WERI-Rb-1 (cell line): ENCODE measurements around the gene TRERF1.

ENCODE experiments used
- DNase-seq: peaks from one replicate; pipeline ENCODE4 v3.0.0-alpha.2; 2020
- H3K27ac ChIP-seq: fragments of 250-450 bp; sonication (Bioruptor Pico); 2 replicates; pipeline ENCODE4 v1.5.1; 2020; ENCODE audit warnings: mild to moderate bottlenecking, moderate library complexity
- H3K27me3 ChIP-seq: fragments of 250-450 bp; sonication (Bioruptor Pico); 2 replicates; pipeline ENCODE4 v1.5.1; 2021; ENCODE audit warnings: mild to moderate bottlenecking, low read depth, moderate library complexity; ENCODE audit not compliant: insufficient read depth, severe bottlenecking
- H3K36me3 ChIP-seq: fragments of 250-450 bp; sonication (Bioruptor Pico); 2 replicates; pipeline ENCODE4 v1.5.1; 2020; ENCODE audit warnings: mild to moderate bottlenecking, moderate library complexity
- H3K4me3 ChIP-seq: 2 replicates; pipeline ENCODE4 v1.5.1; 2011; ENCODE audit warnings: low read depth, mild to moderate bottlenecking, control low read depth, low read length
- H3K9me3 ChIP-seq: fragments of 250-450 bp; sonication (Bioruptor Pico); 2 replicates; pipeline ENCODE4 v1.5.1; 2021; ENCODE audit warnings: mild to moderate bottlenecking, moderate library complexity; ENCODE audit not compliant: severe bottlenecking
- TF ChIP-seq, protein P1 (sequence below): IDR thresholded peaks from 2 replicates; pipeline ENCODE4 v1.5.1; 2011; ENCODE audit warnings: low read depth, mild to moderate bottlenecking, control low read depth, inconsistent platforms, low read length

TRERF1 gene

GRCh38 chr6:42419490-42420280, 32.0 kb downstream of the TRERF1 start:
- TF ChIP-seq, protein P1, sequence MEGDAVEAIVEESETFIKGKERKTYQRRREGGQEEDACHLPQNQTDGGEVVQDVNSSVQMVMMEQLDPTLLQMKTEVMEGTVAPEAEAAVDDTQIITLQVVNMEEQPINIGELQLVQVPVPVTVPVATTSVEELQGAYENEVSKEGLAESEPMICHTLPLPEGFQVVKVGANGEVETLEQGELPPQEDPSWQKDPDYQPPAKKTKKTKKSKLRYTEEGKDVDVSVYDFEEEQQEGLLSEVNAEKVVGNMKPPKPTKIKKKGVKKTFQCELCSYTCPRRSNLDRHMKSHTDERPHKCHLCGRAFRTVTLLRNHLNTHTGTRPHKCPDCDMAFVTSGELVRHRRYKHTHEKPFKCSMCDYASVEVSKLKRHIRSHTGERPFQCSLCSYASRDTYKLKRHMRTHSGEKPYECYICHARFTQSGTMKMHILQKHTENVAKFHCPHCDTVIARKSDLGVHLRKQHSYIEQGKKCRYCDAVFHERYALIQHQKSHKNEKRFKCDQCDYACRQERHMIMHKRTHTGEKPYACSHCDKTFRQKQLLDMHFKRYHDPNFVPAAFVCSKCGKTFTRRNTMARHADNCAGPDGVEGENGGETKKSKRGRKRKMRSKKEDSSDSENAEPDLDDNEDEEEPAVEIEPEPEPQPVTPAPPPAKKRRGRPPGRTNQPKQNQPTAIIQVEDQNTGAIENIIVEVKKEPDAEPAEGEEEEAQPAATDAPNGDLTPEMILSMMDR, result no peak
- Histone ChIP-seq H3K27me3 (no peaks in the 10 kb centered on the region), H3K27ac (no peak overlapping the region), H3K36me3 (no peaks in the 10 kb centered on the region), H3K4me3 (no peak overlapping the region), H3K9me3 (no peaks in the 10 kb centered on the region)
- DNase-seq, result no peak

DNA sequence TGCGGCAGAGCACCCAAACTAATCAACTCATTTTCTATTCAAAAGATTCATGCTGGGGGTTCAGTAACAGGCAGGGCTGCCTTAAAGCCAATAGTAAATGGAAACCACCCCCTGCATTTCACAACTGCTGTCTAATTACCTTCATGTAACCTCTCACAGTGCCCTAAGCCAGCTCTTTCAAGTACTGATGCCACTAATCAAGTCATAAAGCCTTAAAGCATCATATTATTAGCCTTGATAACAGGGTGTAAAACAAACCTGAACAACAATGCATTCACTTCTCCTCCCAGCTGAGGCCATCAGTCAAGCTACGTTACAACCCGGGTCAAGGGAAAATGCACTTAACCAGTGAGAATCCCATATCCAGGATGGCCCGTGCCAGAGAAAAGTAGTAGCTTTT, 33.0 kb downstream of the TRERF1 start:
- TF ChIP-seq, protein P1, result no peak
- no peaks in the 10 kb centered on the region for H3K27me3 ChIP-seq

DNA sequence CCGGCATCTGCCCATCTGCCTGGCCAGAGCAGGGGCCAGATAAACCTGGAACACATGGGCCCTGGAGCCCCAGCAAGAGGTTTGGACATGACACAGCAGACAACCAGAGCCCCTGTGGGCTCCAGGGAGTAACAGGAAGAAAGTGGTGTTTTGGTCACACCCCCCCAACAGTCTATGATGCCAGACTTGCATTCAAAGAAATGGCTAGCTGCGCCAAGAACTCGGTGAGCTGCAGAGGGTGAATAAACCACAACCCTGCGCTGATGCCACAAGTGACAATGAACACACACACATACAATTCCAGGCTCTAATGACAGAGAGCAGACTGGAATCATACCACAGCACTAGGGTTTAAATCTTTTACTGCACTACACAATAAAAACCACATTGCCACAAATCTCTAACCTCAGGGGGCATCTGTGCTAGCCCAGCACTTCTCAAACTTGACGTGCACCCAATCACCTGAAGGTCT, 34.0 kb downstream of the TRERF1 start:
- H3K9me3 ChIP-seq, result no peaks in the 10 kb centered on the region
- no peak overlapping the region for H3K27ac ChIP-seq
- TF ChIP-seq, protein P1, result no peak
- no peaks in the 10 kb centered on the region for H3K27me3 ChIP-seq
- DNase-seq, result no peak
- no peaks in the 10 kb centered on the region for H3K36me3 ChIP-seq
- H3K4me3 ChIP-seq, result no peak overlapping the region

More for the DNA sequence above, 33.0 kb downstream of the TRERF1 start:
- no peak for DNase-seq
- Histone ChIP-seq H3K4me3 (no peak overlapping the region), H3K36me3 (no peaks in the 10 kb centered on the region), H3K27ac (no peak overlapping the region), H3K9me3 (no peaks in the 10 kb centered on the region)

DNA sequence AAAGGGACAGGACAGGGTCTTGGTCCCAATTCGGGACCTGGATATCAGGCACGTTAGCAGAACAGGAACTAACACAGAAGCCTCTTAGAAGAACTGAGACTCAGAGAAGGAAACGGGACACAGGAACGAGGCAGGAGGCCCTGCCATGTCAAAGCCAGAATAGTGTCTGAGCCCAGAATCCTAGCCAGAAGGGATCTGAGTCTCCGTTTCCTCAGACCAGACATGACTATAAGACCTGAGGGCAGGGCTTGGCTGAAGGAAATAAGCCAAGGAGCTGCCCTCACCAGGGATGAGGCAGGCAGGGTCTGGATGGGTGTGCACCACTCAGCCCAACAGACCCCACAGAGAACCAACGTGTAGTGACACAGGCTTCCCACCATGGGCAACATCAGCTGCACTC, 40.3 kb downstream of the TRERF1 start:
- Histone ChIP-seq H3K27ac (no peak overlapping the region), H3K27me3 (no peaks in the 10 kb centered on the region), H3K9me3 (no peaks in the 10 kb centered on the region), H3K4me3 (no peak overlapping the region), H3K36me3 (no peaks in the 10 kb centered on the region)
- TF ChIP-seq, protein P1, result no peak
- no peak for DNase-seq

GRCh38 chr6:42410861-42411260, 40.9 kb downstream of the TRERF1 start:
- TF ChIP-seq, protein P1, result no peak
- Histone ChIP-seq H3K27me3 (no peaks in the 10 kb centered on the region), H3K36me3 (no peaks in the 10 kb centered on the region), H3K27ac (no peak overlapping the region), H3K4me3 (no peak overlapping the region), H3K9me3 (no peaks in the 10 kb centered on the region)
- DNase-seq, result no peak

GRCh38 chr6:42409581-42409980, 42.1 kb downstream of the TRERF1 start:
- Histone ChIP-seq H3K36me3 (no peaks in the 10 kb centered on the region), H3K9me3 (no peaks in the 10 kb centered on the region), H3K27ac (no peak overlapping the region), H3K4me3 (no peak overlapping the region), H3K27me3 (no peaks in the 10 kb centered on the region)
- TF ChIP-seq, protein P1, result no peak
- no peak for DNase-seq
